ENCODE results near the gene GRID2. TPM values are rescaled to one million over a fixed set of nuclear protein-coding genes. Genes with fewer than 3 reads are reported as not detected.

GRID2 gene
- total RNA-seq, 1 experiment from 2014 or later: not detected

GRCh38 chr4:92263575-92263974 lies 40.2 kb upstream of the GRID2 start:
- no peaks in the 10 kb centered on the region for H3K36me3 Mint-ChIP-seq (ENCODE audit: insufficient read depth, unreplicated experiment)
- POLR2A ChIA-PET: interaction anchor here (0.7 kb wide), 1 partner anchor 25 kb away, joined by 3 read pairs; no protein-coding TSS in a partner anchor

GRCh38 chr4:92264163-92264562 lies 39.6 kb upstream of the GRID2 start:
- TF ChIP-seq CTCF (IDR thresholded peaks at IDR 0.05; ENCODE audit: unreplicated experiment): no peak
- no peaks in the 10 kb centered on the region for H3K27me3 Mint-ChIP-seq (ENCODE audit: insufficient read depth, unreplicated experiment)
- no peaks in the 10 kb centered on the region for H3K4me1 Mint-ChIP-seq (ENCODE audit: insufficient read depth, unreplicated experiment)
- H3K4me3 Mint-ChIP-seq (ENCODE audit: unreplicated experiment): no peak overlapping the region
- no peak overlapping the region for H3K27ac Mint-ChIP-seq (ENCODE audit: low read depth, unreplicated experiment)
- ChIA-PET CTCF (interaction anchor here (0.7 kb wide), 1 partner anchor 1151 kb away, joined by 3 read pairs; no protein-coding TSS in a partner anchor), POLR2A (interaction anchor here (0.7 to 0.8 kb wide), 2 partner anchors 25 to 48 kb away, joined by 3 read pairs; no protein-coding TSS in a partner anchor)
- H3K36me3 Mint-ChIP-seq (ENCODE audit: insufficient read depth, unreplicated experiment): no peaks in the 10 kb centered on the region
- intact Hi-C loops (cut with micrococcal nuclease): no loop called here
- no TSS peak for BruUV-seq (replicated peaks)
- no peak for DNase-seq (ENCODE audit: unreplicated experiment)
- no peaks in the 10 kb centered on the region for H3K9me3 Mint-ChIP-seq (ENCODE audit: unreplicated experiment)

More at GRCh38 chr4:92263575-92263974, 40.2 kb upstream of the GRID2 start:
- CTCF ChIA-PET: no interaction called here
- BruUV-seq (replicated peaks): no TSS peak
- Mint-ChIP-seq H3K9me3 (ENCODE audit: unreplicated experiment) (no peaks in the 10 kb centered on the region), H3K27me3 (ENCODE audit: insufficient read depth, unreplicated experiment) (no peaks in the 10 kb centered on the region), H3K4me3 (ENCODE audit: unreplicated experiment) (no peak overlapping the region), H3K27ac (ENCODE audit: low read depth, unreplicated experiment) (no peak overlapping the region), H3K4me1 (ENCODE audit: insufficient read depth, unreplicated experiment) (no peaks in the 10 kb centered on the region)
- TF ChIP-seq CTCF (IDR thresholded peaks at IDR 0.05; ENCODE audit: unreplicated experiment): no peak
- no peak for DNase-seq (ENCODE audit: unreplicated experiment)
- intact Hi-C loops (cut with micrococcal nuclease): no loop called here

GRCh38 chr4:92265021-92265420 lies 38.7 kb upstream of the GRID2 start:
- intact Hi-C loops (cut with micrococcal nuclease): no loop called here
- TF ChIP-seq CTCF (IDR thresholded peaks at IDR 0.05; ENCODE audit: unreplicated experiment): no peak
- no peaks in the 10 kb centered on the region for H3K4me1 Mint-ChIP-seq (ENCODE audit: insufficient read depth, unreplicated experiment)
- no TSS peak for BruUV-seq (replicated peaks)
- H3K27ac Mint-ChIP-seq (ENCODE audit: low read depth, unreplicated experiment): no peak overlapping the region
- DNase-seq (ENCODE audit: unreplicated experiment): no peak
- no peaks in the 10 kb centered on the region for H3K36me3 Mint-ChIP-seq (ENCODE audit: insufficient read depth, unreplicated experiment)
- H3K27me3 Mint-ChIP-seq (ENCODE audit: insufficient read depth, unreplicated experiment): no peaks in the 10 kb centered on the region
- H3K9me3 Mint-ChIP-seq (ENCODE audit: unreplicated experiment): no peaks in the 10 kb centered on the region
- ChIA-PET CTCF (interaction anchor here (0.7 kb wide), 1 partner anchor 349 kb away, joined by 3 read pairs; no protein-coding TSS in a partner anchor), POLR2A (no interaction called here)
- no peak overlapping the region for H3K4me3 Mint-ChIP-seq (ENCODE audit: unreplicated experiment)

- Mint-ChIP-seq H3K27me3 (ENCODE audit: insufficient read depth, unreplicated experiment) (no peaks in the 10 kb centered on the region), H3K4me1 (ENCODE audit: insufficient read depth, unreplicated experiment) (no peaks in the 10 kb centered on the region), H3K36me3 (ENCODE audit: insufficient read depth, unreplicated experiment) (no peaks in the 10 kb centered on the region), H3K27ac (ENCODE audit: low read depth, unreplicated experiment) (no peak overlapping the region), H3K4me3 (ENCODE audit: unreplicated experiment) (no peak overlapping the region), H3K9me3 (ENCODE audit: unreplicated experiment) (no peaks in the 10 kb centered on the region)
- BruUV-seq (replicated peaks): no TSS peak
- no peak for TF ChIP-seq CTCF (IDR thresholded peaks at IDR 0.05; ENCODE audit: unreplicated experiment)
- intact Hi-C loops (cut with micrococcal nuclease): no loop called here
- ChIA-PET CTCF (no interaction called here), POLR2A (no interaction called here)
- DNase-seq (ENCODE audit: unreplicated experiment): no peak
Observed at GRCh38 chr4:92265798-92266197, 38.0 kb upstream of the GRID2 start.

Measured in MCF 10A (cell line).